HEK293 (cell line): ENCODE measurements around the gene VEPH1.

Source experiments
- CTCF ChIA-PET: fragments of 350-600 bp; formaldehyde crosslinking; extraction: SDS; loops from one replicate; lab custom pipeline; 2021; ENCODE audit warnings: antibody characterized with exemption; lab: Yijun Ruan, JAX
- POLR2A ChIA-PET: fragments of 300-600 bp; formaldehyde crosslinking; extraction: SDS; loops from one replicate; lab custom pipeline; 2020; ENCODE audit warnings: antibody characterized with exemption, inconsistent platforms; lab: Yijun Ruan, JAX
- H3K27ac ChIP-seq: fragments of 200-500 bp; sonication (Bioruptor generic); 2 replicates; pipeline ENCODE4 v1.5.1; 2014; ENCODE audit warnings: low read depth, low read length, control low read depth, inconsistent platforms; ENCODE audit errors: extremely low read depth
- H3K36me3 ChIP-seq, 2 experiments: fragments of 200-500 bp in 1 of 2; sonication (Bioruptor generic) in 1 of 2; 1 replicate in 1 of 2; 2 replicates in 1 of 2; pipeline ENCODE4 v1.5.1; 2014 to 2017; ENCODE audit warnings: inconsistent platforms in 2 of 2, low read length in 2 of 2; ENCODE audit not compliant: control insufficient read depth in 2 of 2, insufficient read depth in 1 of 2
- H3K4me1 ChIP-seq: fragments of 200-500 bp; sonication (Bioruptor generic); 2 replicates; pipeline ENCODE4 v1.5.1; 2014; ENCODE audit warnings: mild to moderate bottlenecking, low read length, inconsistent platforms; ENCODE audit not compliant: control insufficient read depth, insufficient read depth
- H3K4me3 ChIP-seq: 2 replicates; pipeline ENCODE4 v1.5.1; 2011; ENCODE audit warnings: low read depth, mild to moderate bottlenecking, control low read depth, low read length, moderate library complexity
- H3K9me3 ChIP-seq: fragments of 200-500 bp; sonication (Bioruptor generic); 2 replicates; pipeline ENCODE4 v1.5.1; 2014; ENCODE audit warnings: low read depth, low read length, inconsistent platforms; ENCODE audit not compliant: control insufficient read depth, insufficient read depth
- BCL11A ChIP-seq: fragments of 450-650 bp; formaldehyde crosslinking; IDR thresholded peaks from 2 replicates; pipeline ENCODE4 v1.5.1; 2016; ENCODE audit warnings: low read depth, missing biosample characterization, missing genetic modification characterization
- KLF10 ChIP-seq: fragments of 450-650 bp; IDR thresholded peaks from 2 replicates; pipeline ENCODE4 v1.5.1; 2018; ENCODE audit warnings: missing biosample characterization, mild to moderate bottlenecking, missing genetic modification characterization
- KLF16 ChIP-seq: fragments of 450-650 bp; formaldehyde crosslinking; IDR thresholded peaks from 2 replicates; pipeline ENCODE4 v1.5.1; 2017; ENCODE audit warnings: missing biosample characterization, missing genetic modification characterization
- PRDM1 ChIP-seq: fragments of 450-650 bp; formaldehyde crosslinking; IDR thresholded peaks from 2 replicates; pipeline ENCODE4; 2016; ENCODE audit warnings: missing biosample characterization, missing genetic modification characterization
- ZBTB20 ChIP-seq: fragments of 450-650 bp; formaldehyde crosslinking; IDR thresholded peaks from 2 replicates; pipeline ENCODE4 v1.5.1; 2016; ENCODE audit warnings: missing biosample characterization, missing genetic modification characterization
- ZFHX2 ChIP-seq: fragments of 450-650 bp; formaldehyde crosslinking; conservative IDR thresholded peaks from 2 replicates; pipeline ENCODE4 v1.5.1; 2016; ENCODE audit warnings: missing biosample characterization, missing genetic modification characterization
- ZNF132 ChIP-seq: fragments of 450-650 bp; formaldehyde crosslinking; IDR thresholded peaks from 2 replicates; pipeline ENCODE4 v1.5.1; 2017; ENCODE audit warnings: missing biosample characterization, missing genetic modification characterization, borderline replicate concordance
- ZNF169 ChIP-seq: fragments of 450-650 bp; formaldehyde crosslinking; IDR thresholded peaks from 2 replicates; pipeline ENCODE4 v1.5.1; 2016; ENCODE audit warnings: missing biosample characterization, missing genetic modification characterization
- ZNF174 ChIP-seq: fragments of 450-650 bp; formaldehyde crosslinking; IDR thresholded peaks from 2 replicates; pipeline ENCODE4 v1.5.0; 2017; ENCODE audit warnings: missing biosample characterization, mild to moderate bottlenecking, missing genetic modification characterization
- ZNF48 ChIP-seq: fragments of 450-650 bp; formaldehyde crosslinking; IDR thresholded peaks from 2 replicates; pipeline ENCODE4 v1.5.1; 2016; ENCODE audit warnings: missing biosample characterization, missing genetic modification characterization
- ZNF529 ChIP-seq: fragments of 450-650 bp; formaldehyde crosslinking; IDR thresholded peaks from 2 replicates; pipeline ENCODE4 v1.5.1; 2017; ENCODE audit warnings: missing genetic modification characterization, missing biosample characterization; ENCODE audit not compliant: insufficient replicate concordance
- ZNF555 ChIP-seq: fragments of 450-650 bp; formaldehyde crosslinking; conservative IDR thresholded peaks from 2 replicates; pipeline ENCODE4 v1.5.1; 2017; ENCODE audit warnings: missing biosample characterization, mild to moderate bottlenecking, missing genetic modification characterization, inconsistent platforms
- ZNF580 ChIP-seq: fragments of 450-650 bp; formaldehyde crosslinking; IDR thresholded peaks from 2 replicates; pipeline ENCODE4 v1.5.1; 2016; ENCODE audit warnings: missing biosample characterization, missing genetic modification characterization
- ZNF596 ChIP-seq: fragments of 450-650 bp; IDR thresholded peaks from 2 replicates; pipeline ENCODE4 v1.5.0; 2018; ENCODE audit warnings: missing biosample characterization, mild to moderate bottlenecking, missing genetic modification characterization, moderate library complexity
- TF ChIP-seq, protein P1 (sequence below): fragments of 450-650 bp; formaldehyde crosslinking; IDR thresholded peaks from 2 replicates; pipeline ENCODE4 v1.5.1; 2016; ENCODE audit warnings: missing biosample characterization, missing genetic modification characterization
- TF ChIP-seq, protein P2 (sequence below): fragments of 450-650 bp; formaldehyde crosslinking; conservative IDR thresholded peaks from 2 replicates; pipeline ENCODE4 v1.5.1; 2016; ENCODE audit warnings: low read depth, missing biosample characterization, missing genetic modification characterization
- TF ChIP-seq, protein P3 (sequence below): fragments of 450-650 bp; formaldehyde crosslinking; IDR thresholded peaks from 2 replicates; pipeline ENCODE4 v1.5.1; 2016; ENCODE audit warnings: missing biosample characterization, missing genetic modification characterization
- TF ChIP-seq, protein P4 (sequence below): fragments of 450-650 bp; formaldehyde crosslinking; IDR thresholded peaks from 2 replicates; pipeline ENCODE4 v1.5.1; 2016; ENCODE audit warnings: missing biosample characterization, missing genetic modification characterization

VEPH1 gene

GRCh38 chr3:157294953-157295352 is 208.3 kb downstream of the VEPH1 start (continued):
- TF ChIP-seq, protein P1, sequence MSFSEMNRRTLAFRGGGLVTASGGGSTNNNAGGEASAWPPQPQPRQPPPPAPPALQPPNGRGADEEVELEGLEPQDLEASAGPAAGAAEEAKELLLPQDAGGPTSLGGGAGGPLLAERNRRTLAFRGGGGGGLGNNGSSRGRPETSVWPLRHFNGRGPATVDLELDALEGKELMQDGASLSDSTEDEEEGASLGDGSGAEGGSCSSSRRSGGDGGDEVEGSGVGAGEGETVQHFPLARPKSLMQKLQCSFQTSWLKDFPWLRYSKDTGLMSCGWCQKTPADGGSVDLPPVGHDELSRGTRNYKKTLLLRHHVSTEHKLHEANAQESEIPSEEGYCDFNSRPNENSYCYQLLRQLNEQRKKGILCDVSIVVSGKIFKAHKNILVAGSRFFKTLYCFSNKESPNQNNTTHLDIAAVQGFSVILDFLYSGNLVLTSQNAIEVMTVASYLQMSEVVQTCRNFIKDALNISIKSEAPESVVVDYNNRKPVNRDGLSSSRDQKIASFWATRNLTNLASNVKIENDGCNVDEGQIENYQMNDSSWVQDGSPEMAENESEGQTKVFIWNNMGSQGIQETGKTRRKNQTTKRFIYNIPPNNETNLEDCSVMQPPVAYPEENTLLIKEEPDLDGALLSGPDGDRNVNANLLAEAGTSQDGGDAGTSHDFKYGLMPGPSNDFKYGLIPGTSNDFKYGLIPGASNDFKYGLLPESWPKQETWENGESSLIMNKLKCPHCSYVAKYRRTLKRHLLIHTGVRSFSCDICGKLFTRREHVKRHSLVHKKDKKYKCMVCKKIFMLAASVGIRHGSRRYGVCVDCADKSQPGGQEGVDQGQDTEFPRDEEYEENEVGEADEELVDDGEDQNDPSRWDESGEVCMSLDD (tag by site-specific recombination), result no peak
- TF ChIP-seq KLF16 (tag by site-specific recombination), result no peak
- no peak for TF ChIP-seq ZNF169 (tag by site-specific recombination)
- TF ChIP-seq ZBTB20, result no peak
- TF ChIP-seq, protein P2, sequence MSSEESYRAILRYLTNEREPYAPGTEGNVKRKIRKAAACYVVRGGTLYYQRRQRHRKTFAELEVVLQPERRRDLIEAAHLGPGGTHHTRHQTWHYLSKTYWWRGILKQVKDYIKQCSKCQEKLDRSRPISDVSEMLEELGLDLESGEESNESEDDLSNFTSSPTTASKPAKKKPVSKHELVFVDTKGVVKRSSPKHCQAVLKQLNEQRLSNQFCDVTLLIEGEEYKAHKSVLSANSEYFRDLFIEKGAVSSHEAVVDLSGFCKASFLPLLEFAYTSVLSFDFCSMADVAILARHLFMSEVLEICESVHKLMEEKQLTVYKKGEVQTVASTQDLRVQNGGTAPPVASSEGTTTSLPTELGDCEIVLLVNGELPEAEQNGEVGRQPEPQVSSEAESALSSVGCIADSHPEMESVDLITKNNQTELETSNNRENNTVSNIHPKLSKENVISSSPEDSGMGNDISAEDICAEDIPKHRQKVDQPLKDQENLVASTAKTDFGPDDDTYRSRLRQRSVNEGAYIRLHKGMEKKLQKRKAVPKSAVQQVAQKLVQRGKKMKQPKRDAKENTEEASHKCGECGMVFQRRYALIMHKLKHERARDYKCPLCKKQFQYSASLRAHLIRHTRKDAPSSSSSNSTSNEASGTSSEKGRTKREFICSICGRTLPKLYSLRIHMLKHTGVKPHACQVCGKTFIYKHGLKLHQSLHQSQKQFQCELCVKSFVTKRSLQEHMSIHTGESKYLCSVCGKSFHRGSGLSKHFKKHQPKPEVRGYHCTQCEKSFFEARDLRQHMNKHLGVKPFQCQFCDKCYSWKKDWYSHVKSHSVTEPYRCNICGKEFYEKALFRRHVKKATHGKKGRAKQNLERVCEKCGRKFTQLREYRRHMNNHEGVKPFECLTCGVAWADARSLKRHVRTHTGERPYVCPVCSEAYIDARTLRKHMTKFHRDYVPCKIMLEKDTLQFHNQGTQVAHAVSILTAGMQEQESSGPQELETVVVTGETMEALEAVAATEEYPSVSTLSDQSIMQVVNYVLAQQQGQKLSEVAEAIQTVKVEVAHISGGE, result no peak

DNA sequence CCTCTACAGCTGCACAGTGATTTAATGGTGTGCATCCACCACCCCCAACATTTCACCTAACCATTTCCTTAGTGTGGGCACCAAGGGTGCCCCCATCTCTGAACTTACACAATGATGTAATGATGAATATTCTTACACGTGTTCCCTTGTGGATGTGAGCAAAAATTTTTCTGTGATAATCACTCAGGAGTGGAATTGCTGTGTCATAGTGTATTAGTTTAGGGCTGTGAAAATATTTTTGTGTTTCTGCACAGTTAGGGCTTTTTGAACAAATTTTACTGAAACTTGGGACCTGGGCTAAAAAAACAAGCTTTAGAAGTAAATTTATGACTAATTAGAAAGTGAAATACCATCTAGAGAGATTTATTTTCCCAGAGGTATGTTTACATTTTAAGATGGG is 208.7 kb downstream of the VEPH1 start:
- Histone ChIP-seq H3K4me1 (no peaks in the 10 kb centered on the region), H3K9me3 (no peaks in the 10 kb centered on the region), H3K4me3 (no peak overlapping the region), H3K27ac (no peak overlapping the region), H3K36me3 (no peaks in the 10 kb centered on the region)
- TF ChIP-seq ZNF596 (no peak), ZNF580 (tag by site-specific recombination) (no peak), BCL11A (no peak), PRDM1 (tag by site-specific recombination) (no peak), ZNF132 (tag by site-specific recombination) (no peak), ZNF48 (tag by site-specific recombination) (no peak), ZNF555 (tag by site-specific recombination) (no peak), ZFHX2 (tag by site-specific recombination) (no peak), ZNF174 (tag by site-specific recombination) (no peak), ZNF529 (no peak), KLF10 (tag by site-specific recombination) (no peak)
- TF ChIP-seq, protein P1 (tag by site-specific recombination), result no peak
- TF ChIP-seq, protein P3, sequence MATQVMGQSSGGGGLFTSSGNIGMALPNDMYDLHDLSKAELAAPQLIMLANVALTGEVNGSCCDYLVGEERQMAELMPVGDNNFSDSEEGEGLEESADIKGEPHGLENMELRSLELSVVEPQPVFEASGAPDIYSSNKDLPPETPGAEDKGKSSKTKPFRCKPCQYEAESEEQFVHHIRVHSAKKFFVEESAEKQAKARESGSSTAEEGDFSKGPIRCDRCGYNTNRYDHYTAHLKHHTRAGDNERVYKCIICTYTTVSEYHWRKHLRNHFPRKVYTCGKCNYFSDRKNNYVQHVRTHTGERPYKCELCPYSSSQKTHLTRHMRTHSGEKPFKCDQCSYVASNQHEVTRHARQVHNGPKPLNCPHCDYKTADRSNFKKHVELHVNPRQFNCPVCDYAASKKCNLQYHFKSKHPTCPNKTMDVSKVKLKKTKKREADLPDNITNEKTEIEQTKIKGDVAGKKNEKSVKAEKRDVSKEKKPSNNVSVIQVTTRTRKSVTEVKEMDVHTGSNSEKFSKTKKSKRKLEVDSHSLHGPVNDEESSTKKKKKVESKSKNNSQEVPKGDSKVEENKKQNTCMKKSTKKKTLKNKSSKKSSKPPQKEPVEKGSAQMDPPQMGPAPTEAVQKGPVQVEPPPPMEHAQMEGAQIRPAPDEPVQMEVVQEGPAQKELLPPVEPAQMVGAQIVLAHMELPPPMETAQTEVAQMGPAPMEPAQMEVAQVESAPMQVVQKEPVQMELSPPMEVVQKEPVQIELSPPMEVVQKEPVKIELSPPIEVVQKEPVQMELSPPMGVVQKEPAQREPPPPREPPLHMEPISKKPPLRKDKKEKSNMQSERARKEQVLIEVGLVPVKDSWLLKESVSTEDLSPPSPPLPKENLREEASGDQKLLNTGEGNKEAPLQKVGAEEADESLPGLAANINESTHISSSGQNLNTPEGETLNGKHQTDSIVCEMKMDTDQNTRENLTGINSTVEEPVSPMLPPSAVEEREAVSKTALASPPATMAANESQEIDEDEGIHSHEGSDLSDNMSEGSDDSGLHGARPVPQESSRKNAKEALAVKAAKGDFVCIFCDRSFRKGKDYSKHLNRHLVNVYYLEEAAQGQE (tag by site-specific recombination), result no peak
- TF ChIP-seq, protein P4, sequence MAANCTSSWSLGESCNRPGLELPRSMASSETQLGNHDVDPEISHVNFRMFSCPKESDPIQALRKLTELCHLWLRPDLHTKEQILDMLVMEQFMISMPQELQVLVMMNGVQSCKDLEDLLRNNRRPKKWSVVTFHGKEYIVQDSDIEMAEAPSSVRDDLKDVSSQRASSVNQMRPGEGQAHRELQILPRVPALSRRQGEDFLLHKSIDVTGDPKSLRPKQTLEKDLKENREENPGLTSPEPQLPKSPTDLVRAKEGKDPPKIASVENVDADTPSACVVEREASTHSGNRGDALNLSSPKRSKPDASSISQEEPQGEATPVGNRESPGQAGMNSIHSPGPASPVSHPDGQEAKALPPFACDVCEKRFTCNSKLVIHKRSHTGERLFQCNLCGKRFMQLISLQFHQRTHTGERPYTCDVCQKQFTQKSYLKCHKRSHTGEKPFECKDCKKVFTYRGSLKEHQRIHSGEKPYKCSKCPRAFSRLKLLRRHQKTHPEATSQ, result no peak
- ChIA-PET POLR2A (no interaction called here), CTCF (interaction anchor here (0.8 kb wide), 1 partner anchor 199 kb away, joined by 3 read pairs; no protein-coding TSS in a partner anchor)
